RPMI7951 (cell line): Measurements from ENCODE around the gene ABCB4. TPM values are rescaled to one million over a fixed set of nuclear protein-coding genes. Genes with fewer than 3 reads are reported as not detected.

Experiments used
- DNase-seq: peaks from one replicate; pipeline ENCODE4 v3.0.0-alpha.2; 2012; ENCODE audit warnings: low read depth
- total RNA-seq: library from RNA; depleted of rRNA; stranded (reverse); fragments of >200 nt; shearing (Covaris generic); gene quantifications from 2 replicates; pipeline ENCODE4 v1.2.3, GENCODE V29; 2014

ABCB4 gene
- total RNA-seq, 1 experiment from 2014 or later: 0.60 TPM

DNA sequence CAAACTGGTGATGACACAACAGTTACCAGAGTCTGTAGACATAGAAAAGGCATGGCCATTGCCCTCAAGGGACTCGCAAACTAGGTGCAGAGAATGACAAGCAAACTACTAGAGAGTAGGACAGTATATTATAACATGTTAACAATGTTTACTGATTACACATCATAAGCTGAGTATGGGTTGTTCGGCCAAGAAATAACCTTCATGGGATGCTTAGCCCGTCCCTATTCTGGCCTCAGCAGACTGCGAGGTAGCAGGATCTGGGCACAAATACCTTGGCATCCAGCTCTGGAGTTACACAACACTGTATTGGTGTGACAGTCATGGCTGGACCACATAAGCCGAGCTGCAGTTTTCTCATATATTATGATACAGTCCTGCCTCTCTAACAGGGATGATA lies 51.4 kb downstream of the ABCB4 start:
- no peak for DNase-seq

DNA sequence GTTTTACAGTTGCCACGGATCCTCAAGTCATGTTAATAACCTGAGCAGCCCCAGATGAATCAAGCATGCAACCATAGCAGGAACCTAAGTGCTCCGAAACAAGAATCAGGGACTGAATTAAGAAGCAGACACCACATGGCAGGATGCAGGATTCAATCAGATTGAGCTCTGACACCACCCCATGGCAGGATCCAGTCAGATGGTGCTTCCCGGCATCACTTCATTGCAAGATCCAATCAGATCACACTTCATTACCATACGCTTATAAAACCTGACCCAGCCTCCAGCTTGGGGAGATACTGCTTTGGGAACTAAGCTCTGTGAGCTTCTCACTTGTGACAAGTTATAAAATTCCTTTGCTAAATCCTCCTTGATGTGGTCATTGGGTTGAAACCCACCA lies 55.3 kb downstream of the ABCB4 start:
- peak; percentile 6 for DNase-seq

DNA sequence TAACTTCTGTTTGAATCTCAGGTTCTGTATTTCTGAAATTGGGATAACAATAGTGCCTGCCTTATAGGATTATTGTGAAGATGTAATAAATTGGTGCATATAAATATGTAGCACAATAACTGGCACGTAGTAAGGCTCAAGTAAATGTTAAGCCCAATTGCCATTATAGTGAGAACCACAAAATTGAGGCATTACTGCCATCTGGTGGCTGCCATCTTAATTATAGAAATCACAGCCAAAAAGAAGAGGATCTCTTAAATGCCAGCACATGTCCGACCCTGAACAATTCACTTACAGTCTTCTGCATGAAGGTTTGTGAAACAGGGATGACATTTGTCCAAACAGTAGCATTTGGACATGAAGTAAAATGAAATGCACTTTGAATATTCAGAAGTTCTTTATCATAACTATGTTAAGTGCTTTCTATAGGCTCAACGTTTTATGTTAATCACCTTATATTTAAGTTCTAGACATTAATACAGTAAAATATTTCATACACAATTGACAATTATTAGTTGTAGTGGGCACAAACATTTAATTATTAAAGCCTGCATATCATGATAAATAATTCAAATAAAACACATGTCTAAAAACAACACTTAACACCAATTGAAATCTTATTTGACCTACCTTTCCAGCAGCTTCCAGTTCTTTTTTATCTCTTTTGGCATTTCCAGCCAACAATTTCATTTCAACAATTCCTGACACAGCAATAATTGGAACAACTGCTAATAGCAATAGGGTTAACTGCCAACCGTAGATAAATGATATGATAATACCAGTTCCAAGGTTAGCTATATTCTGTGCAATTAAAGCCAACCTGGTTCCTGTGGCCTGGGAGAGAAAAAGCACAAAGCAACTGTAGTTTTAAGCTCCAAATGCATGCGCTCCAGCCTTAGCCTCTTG lies 58.5 kb downstream of the ABCB4 start:
- DNase-seq: peak; percentile 62

DNA sequence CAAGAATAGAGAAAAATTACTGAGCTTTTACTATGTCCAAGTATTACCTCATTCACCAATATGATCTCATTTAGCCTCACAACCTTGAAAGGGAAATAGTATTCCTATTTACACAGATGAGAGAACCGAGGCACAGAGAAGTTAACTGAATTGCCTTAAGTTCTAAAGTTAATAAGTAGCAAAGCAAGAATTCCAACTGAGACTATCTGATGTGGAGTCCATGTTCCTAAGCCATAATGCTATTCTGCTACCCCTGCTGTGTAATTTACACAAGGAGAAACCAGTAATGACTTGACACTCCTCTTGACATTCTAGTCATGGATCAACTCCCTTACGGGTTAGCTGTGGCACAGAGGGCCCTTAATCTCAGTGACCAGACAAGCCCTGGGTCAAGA lies 60.7 kb downstream of the ABCB4 start:
- DNase-seq: no peak

DNA sequence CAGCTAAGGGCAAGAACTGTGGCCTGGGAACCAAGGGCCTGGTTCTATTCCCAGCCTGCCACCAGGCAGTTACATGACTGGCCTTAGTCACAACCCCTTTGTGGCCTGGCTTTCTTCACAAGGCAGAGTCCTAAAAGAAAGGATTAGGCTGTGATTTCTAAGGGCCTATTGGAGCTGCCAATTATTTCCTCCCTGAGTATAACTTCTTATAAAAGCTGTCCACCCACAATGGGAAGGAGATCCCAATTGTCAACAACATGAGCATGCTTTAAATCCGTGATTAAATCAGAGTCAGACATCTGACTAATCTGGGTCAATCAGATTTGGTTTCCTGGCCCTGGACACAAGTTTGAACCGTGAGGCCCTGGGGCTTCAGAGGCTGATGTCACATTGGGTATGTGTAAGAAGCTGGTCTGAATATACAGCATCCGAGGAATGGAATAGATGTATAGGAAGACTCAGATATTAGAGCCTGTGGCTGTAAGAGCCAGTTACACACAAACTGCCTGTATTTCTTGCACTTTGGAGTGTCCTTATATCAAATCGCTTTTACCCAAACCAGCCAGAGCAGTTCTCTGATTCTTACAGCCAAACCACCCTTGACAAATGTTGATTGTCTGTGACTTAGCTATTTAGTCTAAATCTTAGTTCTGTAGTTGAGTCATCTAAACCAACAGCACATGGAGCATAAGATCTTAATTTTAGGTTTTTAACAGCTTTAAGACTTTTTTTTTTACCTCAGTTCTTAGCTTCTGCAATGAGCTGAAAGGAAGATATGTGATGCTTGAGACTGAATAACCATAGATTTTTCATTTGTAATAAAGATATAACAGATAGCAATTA lies 61.3 kb downstream of the ABCB4 start:
- peak; percentile 50 for DNase-seq

DNA sequence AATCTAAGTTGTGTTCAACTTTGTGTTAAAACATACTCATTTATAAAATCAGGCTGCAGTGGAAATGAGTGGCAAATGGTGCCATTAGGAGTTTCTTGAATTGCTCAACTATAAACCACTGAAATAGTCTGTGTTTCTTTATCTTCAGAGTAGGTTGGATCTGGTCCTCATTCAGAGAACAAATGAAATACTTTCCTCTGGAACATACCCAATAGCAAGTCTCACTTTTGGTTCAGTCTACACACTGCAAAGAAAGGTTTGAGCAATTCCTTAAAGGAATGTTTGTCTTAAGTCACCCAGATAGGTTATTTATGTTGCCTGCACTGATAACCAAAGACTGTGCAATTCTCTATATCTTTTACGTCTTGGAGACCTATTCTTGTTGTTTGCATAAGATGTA lies 62.5 kb downstream of the ABCB4 start:
- DNase-seq: no peak

DNA sequence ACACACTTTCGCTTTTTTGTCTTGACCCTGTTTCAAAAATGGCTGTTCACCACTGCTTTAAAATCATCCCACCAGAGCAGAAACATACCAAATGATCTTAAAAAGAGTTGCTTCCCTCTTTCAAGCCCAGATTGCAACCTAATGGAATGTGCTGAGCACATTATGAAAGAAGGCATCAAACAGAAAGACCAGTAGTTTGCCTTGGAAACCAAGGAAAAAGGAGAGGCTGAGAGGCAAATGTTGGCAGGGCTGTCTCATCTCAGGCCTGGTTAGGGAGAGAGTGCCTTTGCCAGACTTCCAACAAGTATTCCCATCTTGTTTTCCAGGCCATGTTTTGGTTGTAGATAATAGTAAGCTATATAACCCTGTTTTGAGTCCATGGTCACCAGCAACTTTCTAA lies 64.3 kb downstream of the ABCB4 start:
- no peak for DNase-seq

DNA sequence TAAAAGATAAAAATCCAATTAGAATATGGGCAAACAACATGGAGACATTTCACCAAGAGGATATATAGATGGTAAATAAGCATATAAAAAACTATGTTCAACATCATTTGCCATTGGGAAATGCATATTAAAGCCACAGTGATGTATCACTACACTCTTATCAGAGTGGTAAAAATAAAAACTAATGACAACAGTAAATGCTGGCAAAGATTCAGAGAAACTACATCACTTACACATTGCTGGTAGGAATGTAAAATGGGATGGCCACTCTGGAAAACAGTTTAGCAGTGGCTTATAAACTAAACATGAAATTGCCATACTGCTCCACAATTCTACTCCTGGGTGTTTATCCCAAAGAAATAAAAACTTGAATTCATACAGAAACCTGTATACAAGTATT lies 70.8 kb downstream of the ABCB4 start:
- DNase-seq: no peak

DNA sequence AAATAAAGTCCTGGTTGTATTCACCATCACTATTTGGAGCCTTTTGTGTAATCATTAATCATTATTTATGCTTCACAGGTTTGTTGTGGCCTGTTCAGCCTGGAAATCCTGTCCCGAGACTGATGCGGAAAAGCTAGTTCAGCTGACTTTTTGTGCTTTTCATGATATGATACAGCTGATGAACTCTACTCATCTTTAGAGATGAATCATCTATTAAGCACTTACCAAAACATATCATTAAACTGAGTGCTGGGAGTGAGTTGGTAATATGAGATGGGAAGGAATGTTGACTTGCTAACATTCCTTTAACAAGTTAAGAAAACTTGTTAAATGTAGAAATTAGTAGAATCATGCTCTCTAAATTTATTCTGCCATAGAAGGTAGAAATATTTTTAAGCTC lies 77.0 kb downstream of the ABCB4 start:
- DNase-seq: peak; percentile 18

DNA sequence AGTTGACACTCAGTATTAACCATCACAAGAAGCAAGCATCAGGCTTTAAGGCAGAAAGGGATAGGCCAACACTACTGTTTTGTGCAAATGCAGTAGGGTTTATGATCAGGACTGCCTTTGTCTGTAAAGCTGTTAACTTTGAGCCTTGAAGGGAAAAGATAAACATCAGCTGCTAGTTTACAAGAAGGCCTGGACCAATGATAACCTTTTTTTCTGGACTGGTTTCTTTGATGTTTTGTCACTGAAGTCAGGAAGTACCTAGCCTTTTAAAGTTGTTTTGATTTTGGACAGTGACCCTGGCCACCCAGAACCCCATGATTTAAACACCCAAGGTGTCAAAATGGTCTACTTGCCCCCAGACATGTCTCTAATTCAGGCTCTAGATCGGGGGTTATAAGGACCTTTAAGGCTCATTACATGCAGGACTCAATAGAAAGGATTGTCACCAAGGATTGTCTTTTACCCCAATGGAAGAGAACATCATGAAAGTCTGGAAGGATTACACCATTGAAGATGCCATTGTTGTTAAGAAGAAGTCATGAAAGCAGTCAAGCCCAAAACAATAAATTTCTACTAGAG lies 79.9 kb downstream of the ABCB4 start:
- DNase-seq: no peak

DNA sequence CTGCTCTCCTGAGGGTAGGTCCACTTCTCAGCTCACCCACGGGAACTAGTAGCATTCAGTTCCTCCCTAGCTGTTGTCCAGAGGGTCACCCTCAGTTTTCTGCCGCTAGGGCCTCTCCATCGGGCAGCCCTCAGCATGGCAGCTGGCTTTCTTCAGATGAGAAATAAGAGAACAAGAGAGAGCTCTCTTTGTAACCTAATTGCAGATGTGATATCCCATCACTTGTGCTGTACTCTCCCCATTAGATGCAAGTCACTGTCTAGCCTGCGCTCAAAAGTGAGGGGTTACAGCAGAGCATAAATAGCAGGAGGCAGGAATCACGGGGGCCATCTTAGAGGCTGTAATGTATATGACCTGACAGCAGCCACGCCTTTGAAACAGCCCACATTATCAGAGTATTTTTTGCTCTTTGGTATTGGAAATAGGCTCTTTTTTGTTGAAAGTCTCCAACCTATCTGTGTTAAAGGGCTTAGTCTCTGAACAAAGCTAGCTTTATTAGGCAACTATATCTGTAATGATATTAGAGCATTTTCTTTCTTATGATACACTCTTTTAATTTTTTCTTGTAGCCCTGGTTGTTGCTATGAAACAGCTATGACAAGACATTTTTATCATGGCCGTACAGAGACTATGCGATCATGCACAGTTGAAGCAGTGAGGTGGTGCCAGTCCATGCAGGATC lies 84.3 kb downstream of the ABCB4 start:
- DNase-seq: no peak

DNA sequence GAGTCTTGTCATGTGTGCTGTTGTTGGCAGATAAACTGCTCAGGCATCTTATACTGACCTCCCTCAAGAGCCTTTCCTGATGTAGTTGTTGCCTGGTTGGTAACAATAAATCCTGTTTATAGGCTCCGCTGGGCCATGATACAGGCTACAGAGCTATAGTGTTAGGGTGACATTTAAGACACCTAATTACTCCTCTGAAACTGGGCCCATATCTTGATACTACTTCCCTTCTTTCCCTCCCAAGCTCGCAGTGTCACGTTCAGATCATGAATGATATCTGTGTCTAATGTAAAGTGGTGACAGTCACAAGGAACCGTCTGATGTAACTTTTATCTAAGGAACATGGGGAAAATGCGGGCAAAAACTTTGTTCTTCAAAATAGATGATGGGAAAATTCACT lies 94.6 kb downstream of the ABCB4 start:
- no peak for DNase-seq

DNA sequence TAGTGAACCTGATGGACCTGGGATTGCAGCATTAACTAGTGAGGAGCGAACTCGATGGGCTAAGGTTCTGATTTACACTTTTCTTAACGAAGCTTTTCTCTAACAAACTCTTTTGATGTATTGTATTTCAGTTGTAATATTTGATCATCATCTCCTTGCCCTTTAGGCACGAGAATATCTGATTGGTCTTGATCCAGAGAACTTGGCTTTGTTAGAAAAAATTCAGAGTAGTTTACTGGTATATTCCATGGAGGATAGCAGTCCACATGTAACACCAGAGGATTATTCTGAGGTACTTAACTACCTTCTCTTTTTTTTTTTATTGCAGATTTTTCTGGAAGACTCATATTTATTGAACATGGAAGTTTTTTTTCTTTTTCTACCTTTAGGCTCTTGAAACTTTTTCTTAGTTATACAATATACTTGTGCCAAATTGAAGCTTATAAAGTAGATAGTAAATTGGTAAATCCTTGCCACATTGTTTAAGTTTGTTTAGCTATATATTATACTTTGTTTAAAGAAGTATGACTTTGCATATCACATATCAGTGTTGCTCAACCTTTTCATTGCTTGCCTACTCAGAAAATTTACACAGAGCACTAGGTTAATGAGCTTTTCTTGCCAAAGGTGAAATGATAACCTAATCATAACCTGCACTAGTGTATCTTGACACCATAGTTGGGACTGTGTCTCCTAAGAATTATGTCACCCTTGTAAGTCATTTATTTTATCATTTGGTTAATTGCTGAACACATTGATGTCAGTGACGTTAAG lies 99.6 kb downstream of the ABCB4 start:
- DNase-seq: no peak

DNA sequence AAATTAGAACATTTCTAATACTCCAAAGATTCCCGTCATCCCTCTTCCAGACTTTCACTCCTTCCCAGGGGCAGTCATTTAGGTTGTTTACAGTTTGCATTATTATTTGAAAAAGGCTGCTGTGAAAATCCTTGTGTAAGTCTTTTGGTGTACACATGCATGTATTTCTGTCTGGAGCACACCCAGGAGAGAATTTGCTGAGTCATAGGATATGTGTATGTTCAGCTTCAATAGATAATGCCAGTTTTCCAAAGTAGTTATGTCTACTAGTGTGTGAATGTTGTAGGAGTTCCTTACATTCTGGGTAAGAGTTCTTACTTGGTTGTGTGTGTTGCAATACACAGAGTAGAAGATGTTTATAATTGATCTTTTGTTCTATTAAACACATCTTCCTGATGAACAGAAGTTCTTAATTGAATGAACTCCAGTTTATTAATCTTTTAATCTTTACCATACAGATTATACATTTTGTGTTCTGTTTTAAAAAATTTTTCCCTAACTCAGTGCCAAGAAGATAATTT lies 104.8 kb downstream of the ABCB4 start:
- peak; percentile 36 for DNase-seq

DNA sequence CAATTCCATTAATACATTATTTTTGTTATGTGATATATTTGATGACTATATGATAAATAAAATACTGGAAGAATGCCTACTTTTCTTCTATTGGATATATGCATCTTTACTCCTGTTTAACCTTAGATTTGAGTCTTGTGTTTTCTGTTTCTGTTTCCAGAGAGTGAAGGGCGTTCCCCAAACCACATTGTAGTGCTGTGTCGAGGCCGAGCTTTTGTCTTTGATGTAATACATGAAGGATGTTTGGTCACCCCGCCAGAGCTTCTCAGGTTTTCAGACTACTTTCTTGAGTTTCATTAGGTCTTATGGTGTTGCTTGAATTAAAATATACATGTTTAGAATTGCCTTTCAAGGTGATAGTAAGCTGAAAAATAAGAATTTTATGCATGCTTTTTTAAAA lies 106.3 kb downstream of the ABCB4 start:
- DNase-seq: no peak

DNA sequence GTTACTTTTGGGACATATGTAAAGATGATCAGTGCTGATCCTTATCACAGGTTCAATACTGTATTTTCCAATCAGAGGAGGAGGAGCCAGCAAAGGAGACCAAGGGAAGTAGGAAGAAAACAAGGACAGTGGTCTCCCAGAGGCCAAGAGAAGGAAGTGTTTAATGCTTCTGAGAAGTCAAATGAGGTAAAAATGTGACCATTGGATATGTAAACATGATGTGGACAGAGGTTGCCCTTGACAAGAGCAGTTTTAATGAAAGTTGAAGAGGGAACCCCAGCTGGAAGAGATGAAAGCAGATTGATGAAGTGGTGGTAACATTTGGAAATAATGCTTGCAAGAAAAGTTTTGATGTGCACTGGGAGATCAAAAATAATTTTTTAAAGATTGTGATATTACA lies 111.2 kb downstream of the ABCB4 start:
- DNase-seq: no peak

DNA sequence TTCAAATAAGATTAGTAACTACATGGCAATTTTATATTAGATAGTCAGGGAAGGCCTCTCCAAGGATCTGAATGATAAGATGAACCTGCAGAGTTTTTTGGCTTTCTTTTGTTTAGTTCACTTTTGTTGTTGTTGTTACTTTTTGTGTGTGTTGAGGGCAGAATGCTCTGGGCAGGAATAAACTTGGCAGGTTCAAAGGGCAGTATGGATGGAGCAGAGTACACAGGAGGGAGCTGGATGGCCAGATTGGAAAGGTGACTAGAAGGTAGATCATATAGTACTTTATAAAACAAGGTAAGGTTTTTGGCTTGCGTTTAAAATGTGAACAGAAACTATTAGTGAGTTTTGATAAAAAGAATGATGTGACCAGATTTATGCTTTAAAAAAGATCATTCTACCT lies 112.1 kb downstream of the ABCB4 start:
- no peak for DNase-seq

DNA sequence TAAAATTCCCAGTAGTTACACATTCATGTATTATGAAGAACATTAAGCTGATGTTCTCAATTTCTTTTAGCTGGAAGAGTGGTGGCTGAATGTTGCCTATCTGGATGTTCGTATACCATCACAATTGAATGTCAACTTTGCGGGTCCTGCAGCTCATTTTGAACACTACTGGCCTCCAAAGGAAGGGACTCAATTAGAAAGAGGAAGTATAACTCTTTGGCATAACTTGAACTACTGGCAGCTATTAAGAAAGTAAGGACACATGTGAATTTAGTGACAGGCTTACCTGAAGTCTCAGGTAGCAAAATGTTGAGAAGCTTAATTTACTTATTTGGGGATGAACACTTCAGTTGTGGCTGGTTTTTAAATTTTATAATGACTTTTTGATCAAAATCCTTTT lies 114.2 kb downstream of the ABCB4 start:
- DNase-seq: no peak

DNA sequence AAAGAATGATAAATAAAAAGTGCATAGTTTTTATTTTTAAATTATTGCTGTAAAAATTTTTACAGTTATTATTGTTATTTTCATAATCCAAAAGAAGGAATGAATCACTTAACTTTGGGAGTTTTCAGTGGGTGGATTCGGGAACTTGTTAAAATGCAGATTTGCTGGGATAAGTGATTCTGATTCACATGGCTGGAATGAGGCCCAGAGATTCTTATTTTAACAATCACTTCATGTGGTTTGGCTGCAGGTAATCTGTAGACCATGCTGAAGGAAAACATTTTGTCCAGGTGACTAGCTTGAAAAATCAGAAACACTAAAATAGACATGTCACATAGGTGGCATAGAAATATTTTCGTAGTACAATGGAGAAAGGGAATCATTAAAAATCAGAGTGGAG lies 116.1 kb downstream of the ABCB4 start:
- DNase-seq: peak; percentile 16

DNA sequence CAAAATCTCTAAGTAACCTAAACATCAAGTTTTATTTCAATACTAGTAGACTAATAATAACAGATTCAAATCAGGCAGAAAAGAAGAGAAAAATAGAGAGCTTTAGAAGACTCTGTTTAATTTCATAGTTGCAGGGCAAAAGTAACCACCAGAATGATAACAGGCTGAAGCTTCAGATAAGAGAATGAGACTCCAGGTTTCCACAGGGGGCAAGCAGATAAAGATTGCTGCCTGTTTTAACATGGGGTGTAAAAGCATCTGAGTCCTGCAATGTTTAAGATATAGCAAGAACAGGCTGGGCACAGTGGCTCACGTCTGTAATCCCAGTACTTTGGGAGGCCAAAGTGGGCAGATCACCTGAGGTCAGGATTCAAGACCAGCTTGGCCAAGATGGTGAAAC lies 119.0 kb downstream of the ABCB4 start:
- no peak for DNase-seq

DNA sequence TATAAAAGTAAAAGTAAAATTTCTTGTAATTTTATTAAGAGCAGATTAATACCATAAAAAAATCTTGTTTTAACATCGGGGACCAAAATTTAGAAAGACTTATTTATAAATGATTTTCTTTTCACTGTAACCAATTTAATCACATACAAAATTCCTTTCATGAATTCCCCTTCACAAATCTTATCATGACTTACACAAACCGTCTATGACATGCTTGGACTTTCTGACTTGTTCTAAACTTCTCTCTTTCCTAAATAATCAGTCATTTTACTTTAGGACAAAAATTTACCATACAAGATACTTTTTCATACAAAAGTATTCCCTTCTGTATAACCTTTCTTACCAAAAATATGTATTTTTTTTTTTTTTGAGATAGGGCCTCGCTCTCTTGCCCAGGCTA lies 120.7 kb downstream of the ABCB4 start:
- DNase-seq: peak; percentile 32
